Esophagus squamous epithelium (tissue), 5 donors: Measurements from ENCODE around the gene ESPNL. TPM values are rescaled to one million over a fixed set of nuclear protein-coding genes. Genes with fewer than 3 reads are reported as not detected.
"Not testable (repeated sequence)": the region's sequence is repeated elsewhere in the genome, so short reads cannot be mapped to it uniquely, and the experiment has no call there.

Experiments used
- DNase-seq: peaks from one replicate; lab custom pipeline; 2025; lab: John Stamatoyannopoulos, UW
- H3K27ac ChIP-seq, 4 donors: fragments of 200-600 bp; sonication (generic); one replicate each; pipeline ENCODE4 v1.5.1; 2016 to 2019; ENCODE audit warnings: mild to moderate bottlenecking in 1 of 4
- H3K27me3 ChIP-seq, 4 donors: fragments of 200-600 bp; sonication (generic); 1 replicate in 3 of 4; 2 replicates in 1 of 4; pipeline versions ENCODE4 v1.5.1 to v1.6.0; 2017 to 2021; ENCODE audit warnings: antibody characterized with exemption in 1 of 4
- H3K36me3 ChIP-seq, 3 donors: fragments of 200-600 bp; sonication (generic); one replicate each; pipeline ENCODE4 v1.5.1; 2016 to 2019
- H3K4me1 ChIP-seq, 3 donors: fragments of 200-600 bp; sonication (generic); one replicate each; pipeline ENCODE4 v1.5.1; 2017 to 2019
- H3K4me3 ChIP-seq, 4 donors: fragments of 200-600 bp; sonication (generic); 1 replicate in 3 of 4; 2 replicates in 1 of 4; pipeline ENCODE4 v1.5.1; 2016 to 2019; ENCODE audit warnings: mild to moderate bottlenecking in 2 of 4, moderate library complexity in 1 of 4
- H3K9me3 ChIP-seq, 3 donors: fragments of 200-600 bp; sonication (generic); one replicate each; pipeline ENCODE4 v1.5.1; 2016 to 2019
- POLR2A ChIP-seq, 4 donors: fragments of 450-650 bp; IDR thresholded peaks; one replicate each; pipeline ENCODE4 v1.6.1; 2017; ENCODE audit warnings: antibody characterized with exemption in 4 of 4, mild to moderate bottlenecking in 4 of 4, moderate library complexity in 3 of 4
- WGBS, 2 donors: methylation state at CpG; one replicate each; pipeline ENCODE4 v1.1.5; 2018; 5-methylcytosine and 5-hydroxymethylcytosine counted together
- intact Hi-C: fragments of 100-400 bp; cut with DNase I; formaldehyde crosslinking; loops from one replicate; pipeline ENCODE4 v1.15.0; 2022
- total RNA-seq, 4 donors: library from RNA; depleted of rRNA; stranded (reverse); fragments of >200 nt; gene quantifications; one replicate each; pipeline ENCODE4 v1.1.0, GENCODE V29; 2016
- TF ChIP-seq, protein P1 (sequence below), 6 experiments: fragments of 450-650 bp in 4 of 6; fragments of 200-600 bp in 2 of 6; sonication (generic) in 2 of 6; IDR thresholded peaks; one replicate each; pipeline ENCODE4 v1.5.1; 2016 to 2019; ENCODE audit warnings: antibody characterized with exemption in 6 of 6, mild to moderate bottlenecking in 4 of 6, moderate library complexity in 4 of 6
- donor health status: DM: yes; HTN: yes; CAD: no.

Gene ESPNL
- total RNA-seq, 4 donors from 2014 or later, result 0.04 to 1.3 (median 0.88) TPM; not detected in 1

DNA sequence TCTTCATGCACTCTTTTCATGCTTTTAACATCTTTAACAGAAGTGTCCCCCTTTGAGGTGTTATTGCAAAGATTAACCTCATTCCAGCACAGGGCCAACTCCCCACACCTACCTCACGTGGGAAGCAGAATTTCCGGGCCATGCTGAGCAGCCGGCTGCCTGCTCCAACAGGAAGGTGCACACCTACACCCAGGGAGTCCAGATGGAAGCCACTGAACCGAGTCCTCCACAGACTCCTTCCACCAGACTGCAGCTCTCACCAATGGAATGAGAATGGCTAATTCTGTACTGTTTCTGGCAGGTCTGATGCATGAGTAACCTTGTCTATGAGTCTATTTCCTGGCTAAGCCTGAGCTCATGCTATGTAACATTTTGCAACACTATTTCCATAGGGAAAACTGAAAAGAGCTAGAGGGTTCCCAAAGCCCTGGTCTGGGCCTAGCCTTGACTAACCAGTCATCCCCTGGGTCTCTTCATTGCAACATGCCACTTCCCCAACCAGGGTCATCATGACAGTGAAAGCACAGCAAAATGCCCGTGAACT lies 69.6 kb downstream of the ESPNL start:
- intact Hi-C loops, result no loop called here
- H3K9me3 ChIP-seq, result no peaks in the 10 kb centered on the region
- H3K4me3 ChIP-seq, result no peak overlapping the region
- peaks cover 13 to 27% (median 18%) of the 10 kb centered on the region in 3 donors for H3K4me1 ChIP-seq
- peak overlapping the region; percentile 21 to 80 (median 66) for H3K27ac ChIP-seq
- DNase-seq, result no peak
- peaks cover 13 to 85% (median 28%) of the 10 kb centered on the region in 3 donors for H3K36me3 ChIP-seq
- 45 to 47% methylated on average over 5 of the region's 5 CpGs for WGBS, 2 donors
- peaks cover 0 to 4% (median 0%) of the 10 kb centered on the region in 4 donors for H3K27me3 ChIP-seq
- no peak for TF ChIP-seq POLR2A (IDR thresholded peaks at IDR 0.05)
- TF ChIP-seq, protein P1, sequence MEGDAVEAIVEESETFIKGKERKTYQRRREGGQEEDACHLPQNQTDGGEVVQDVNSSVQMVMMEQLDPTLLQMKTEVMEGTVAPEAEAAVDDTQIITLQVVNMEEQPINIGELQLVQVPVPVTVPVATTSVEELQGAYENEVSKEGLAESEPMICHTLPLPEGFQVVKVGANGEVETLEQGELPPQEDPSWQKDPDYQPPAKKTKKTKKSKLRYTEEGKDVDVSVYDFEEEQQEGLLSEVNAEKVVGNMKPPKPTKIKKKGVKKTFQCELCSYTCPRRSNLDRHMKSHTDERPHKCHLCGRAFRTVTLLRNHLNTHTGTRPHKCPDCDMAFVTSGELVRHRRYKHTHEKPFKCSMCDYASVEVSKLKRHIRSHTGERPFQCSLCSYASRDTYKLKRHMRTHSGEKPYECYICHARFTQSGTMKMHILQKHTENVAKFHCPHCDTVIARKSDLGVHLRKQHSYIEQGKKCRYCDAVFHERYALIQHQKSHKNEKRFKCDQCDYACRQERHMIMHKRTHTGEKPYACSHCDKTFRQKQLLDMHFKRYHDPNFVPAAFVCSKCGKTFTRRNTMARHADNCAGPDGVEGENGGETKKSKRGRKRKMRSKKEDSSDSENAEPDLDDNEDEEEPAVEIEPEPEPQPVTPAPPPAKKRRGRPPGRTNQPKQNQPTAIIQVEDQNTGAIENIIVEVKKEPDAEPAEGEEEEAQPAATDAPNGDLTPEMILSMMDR (IDR thresholded peaks at IDR 0.05), result no peak

DNA sequence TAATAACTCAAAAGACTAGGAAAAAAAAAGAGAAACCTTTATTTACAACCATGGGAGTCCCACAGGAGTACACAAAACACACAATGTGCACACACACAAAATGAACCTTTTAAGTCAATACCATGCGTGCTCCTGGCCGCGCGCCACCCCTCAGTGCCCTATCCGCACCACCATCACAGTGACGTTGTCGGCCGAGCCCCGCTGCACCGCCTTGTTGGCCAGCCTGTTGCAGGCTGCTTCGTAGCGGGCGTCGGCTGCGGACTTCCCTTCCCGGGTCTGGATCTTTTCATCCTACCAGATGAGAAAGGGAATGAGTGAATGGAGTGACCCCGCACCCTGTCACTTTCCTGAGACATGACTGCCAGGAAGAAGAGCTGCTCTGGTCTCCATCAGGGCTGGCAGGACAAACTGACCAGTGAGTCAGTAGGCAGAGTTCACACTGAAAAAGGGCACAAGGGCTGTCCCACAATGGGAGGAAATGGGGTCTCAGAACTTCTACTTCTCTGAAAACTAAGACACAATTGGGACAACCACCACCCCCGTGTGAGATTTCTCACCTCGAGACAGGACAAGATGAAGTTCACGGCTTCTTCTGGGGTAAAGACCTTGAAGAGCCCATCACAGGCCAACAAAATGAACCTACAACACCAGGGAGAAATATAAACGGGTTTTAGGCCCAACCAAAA lies 70.4 kb downstream of the ESPNL start:
- peaks cover 13 to 27% (median 18%) of the 10 kb centered on the region in 3 donors for H3K4me1 ChIP-seq
- H3K9me3 ChIP-seq, result no peaks in the 10 kb centered on the region
- H3K4me3 ChIP-seq, result no peak overlapping the region
- 77 to 88% methylated on average over 12 to 16 of the region's 21 CpGs for WGBS, 2 donors
- TF ChIP-seq, protein P1 (IDR thresholded peaks at IDR 0.05), result no peak
- TF ChIP-seq POLR2A (IDR thresholded peaks at IDR 0.05), result no peak
- peak overlapping the region; percentile 21 to 80 (median 66) for H3K27ac ChIP-seq
- intact Hi-C loops, result no loop called here
- no peak for DNase-seq
- peaks cover 13 to 93% (median 28%) of the 10 kb centered on the region in 3 donors for H3K36me3 ChIP-seq
- H3K27me3 ChIP-seq, result no peaks in the 10 kb centered on the region

DNA sequence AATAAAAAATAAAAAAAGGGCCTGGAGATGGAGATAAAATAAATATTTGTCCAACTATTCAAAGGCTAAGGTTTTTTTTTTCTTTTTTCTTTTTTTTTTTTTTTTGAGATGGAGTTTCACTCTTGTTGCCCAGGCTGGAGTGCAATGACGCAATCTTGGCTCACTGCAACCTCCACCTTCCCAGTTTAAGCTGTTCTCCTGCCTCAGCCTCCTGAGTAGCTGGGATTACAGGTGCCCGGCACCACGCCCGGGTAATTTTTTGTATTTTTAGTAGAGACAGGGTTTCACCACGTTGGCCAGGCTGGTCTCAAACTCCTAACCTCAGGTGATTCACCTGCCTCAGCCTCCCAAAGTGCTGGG lies 70.9 kb downstream of the ESPNL start:
- DNase-seq, intact Hi-C loops, H3K27me3 ChIP-seq, H3K4me3 ChIP-seq, H3K9me3 ChIP-seq: not testable (repeated sequence)
- WGBS, 2 donors, result 76 to 77% methylated on average over 5 of the region's 5 CpGs
- Histone ChIP-seq H3K27ac (peak overlapping the region in 3 of 4 donors; percentile 49 to 75 (median 58)), H3K36me3 (peaks cover 13 to 96% (median 28%) of the 10 kb centered on the region in 3 donors), H3K4me1 (peaks cover 13 to 27% (median 18%) of the 10 kb centered on the region in 3 donors)

DNA sequence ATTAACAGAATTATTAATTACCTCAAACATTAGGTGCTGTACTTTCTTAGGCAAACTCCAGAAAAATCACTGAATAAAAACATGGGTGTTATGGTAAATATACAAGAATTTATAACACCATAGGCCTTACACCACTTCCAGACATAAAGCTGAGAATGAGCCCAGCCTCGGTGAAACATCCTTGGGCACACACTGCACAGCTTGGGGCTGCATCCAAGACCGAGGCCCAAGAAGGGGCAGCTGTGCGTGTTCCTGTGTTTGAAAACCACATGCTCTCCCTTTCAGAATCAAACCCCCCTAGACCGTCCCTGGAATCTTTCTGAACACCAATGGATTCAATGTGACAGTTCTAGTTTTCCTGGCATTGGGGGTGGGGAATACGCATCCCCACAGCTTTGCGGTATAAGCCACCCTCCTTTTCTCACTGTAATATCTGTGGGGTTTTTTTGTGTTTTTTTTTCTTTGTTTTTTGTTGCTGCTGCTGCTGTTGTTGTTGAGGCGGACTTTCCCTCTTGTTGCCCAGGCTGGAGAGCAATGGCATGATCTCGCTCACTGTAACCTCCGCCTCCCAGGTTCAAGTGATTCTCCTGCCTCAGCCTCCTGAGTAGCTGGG lies 71.5 kb downstream of the ESPNL start:
- H3K4me1 ChIP-seq, result peaks cover 13 to 27% (median 18%) of the 10 kb centered on the region in 3 donors
- no peaks in the 10 kb centered on the region for H3K9me3 ChIP-seq
- no peak overlapping the region for H3K4me3 ChIP-seq
- WGBS, 2 donors, result 95 to 96% methylated on average over 9 of the region's 9 CpGs
- intact Hi-C loops, result no loop called here
- H3K27me3 ChIP-seq, result no peaks in the 10 kb centered on the region
- DNase-seq, result no peak
- peaks cover 13 to 98% (median 28%) of the 10 kb centered on the region in 3 donors for H3K36me3 ChIP-seq
- peak overlapping the region in 2 of 4 donors; percentile 49 to 75 for H3K27ac ChIP-seq
- TF ChIP-seq, protein P1 (IDR thresholded peaks at IDR 0.05), result no peak
- no peak for TF ChIP-seq POLR2A (IDR thresholded peaks at IDR 0.05)

DNA sequence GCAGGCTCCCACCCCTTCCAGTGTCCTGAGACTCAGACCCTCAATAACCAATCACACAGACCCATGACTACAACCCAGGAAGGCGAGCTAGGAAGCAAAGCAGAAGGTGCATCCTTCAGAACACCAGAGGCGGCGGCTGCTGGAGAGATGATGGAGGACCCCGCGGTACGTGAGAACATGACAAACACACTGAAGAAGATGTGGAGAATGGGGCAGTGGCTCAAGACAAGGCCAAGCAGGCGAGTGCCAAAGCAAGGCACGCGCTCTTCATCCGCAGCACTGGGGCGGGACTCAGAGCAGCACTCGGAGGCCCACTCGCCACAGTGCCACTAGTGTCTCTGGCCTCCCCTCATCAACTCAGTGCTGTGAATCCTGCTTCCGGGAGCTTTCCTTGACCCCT lies 72.3 kb downstream of the ESPNL start:
- no peak for TF ChIP-seq POLR2A (IDR thresholded peaks at IDR 0.05)
- TF ChIP-seq, protein P1 (IDR thresholded peaks at IDR 0.05), result no peak
- 89 to 97% methylated on average over 12 of the region's 14 CpGs for WGBS, 2 donors
- Histone ChIP-seq H3K9me3 (no peaks in the 10 kb centered on the region), H3K4me3 (no peak overlapping the region), H3K27ac (peak overlapping the region in 1 of 4 donors; percentile 0), H3K27me3 (no peaks in the 10 kb centered on the region), H3K36me3 (peaks cover 13 to 98% (median 27%) of the 10 kb centered on the region in 3 donors), H3K4me1 (peaks cover 13 to 27% (median 18%) of the 10 kb centered on the region in 3 donors)
- DNase-seq, result no peak
- intact Hi-C loops, result no loop called here
